IPS-NIHi7 (cell line): ENCODE results near the gene EGFR.
A peak's percentile ranks its signal among the peaks of the same experiment; 100 is the strongest.

Experiments used
- DNase-seq: peaks from one replicate; pipeline ENCODE4 v3.0.0; 2012; ENCODE audit warnings: mixed read lengths; ENCODE audit errors: extremely low spot score

The EGFR gene

GRCh38 chr7:55245271-55245723, 226.5 kb downstream of the EGFR start:
- DNase-seq = no peak

- no peak for DNase-seq
These were observed 227.4 kb downstream of the EGFR start for GRCh38 chr7:55246171-55246570.

DNA sequence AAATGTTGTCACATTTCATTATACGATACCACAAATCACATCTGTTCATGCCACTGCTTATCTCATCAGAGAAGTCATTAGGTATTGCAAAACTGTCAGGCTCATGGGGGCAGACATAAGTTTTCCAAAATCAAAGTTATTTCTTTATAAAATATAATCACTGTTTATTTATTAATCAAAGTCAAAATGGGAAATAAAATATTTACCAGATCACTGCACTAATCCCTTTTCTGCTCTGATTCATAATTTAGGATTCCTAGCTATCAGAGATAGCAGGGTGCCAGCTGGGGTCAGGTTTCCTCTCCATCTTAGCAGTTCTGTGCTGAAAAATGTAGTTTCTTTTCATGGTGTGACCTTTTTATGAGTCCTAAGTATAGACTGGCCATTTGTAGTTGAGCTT, 228.6 kb downstream of the EGFR start:
- no peak for DNase-seq

DNA sequence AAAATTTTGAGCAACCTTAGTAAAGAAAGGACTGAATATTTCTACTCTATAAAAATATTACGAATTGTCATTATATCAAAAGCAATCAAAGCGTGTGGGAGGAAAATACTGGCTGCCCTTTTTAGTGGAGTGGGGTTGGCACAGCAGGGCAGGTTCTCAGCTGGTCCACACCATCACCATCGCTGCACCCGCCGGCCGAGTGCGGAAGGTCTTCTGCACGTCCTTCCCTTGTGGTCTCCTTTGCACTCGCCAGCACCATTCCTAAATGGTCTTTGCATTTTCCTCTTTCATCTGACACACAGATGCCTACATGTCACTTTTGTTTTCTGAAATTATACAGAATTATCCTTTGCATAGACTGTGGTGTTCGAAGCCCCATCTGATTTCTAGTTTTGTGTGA, 229.7 kb downstream of the EGFR start:
- no peak for DNase-seq

GRCh38 chr7:55249332-55249731, 230.5 kb downstream of the EGFR start:
- no peak for DNase-seq

DNA sequence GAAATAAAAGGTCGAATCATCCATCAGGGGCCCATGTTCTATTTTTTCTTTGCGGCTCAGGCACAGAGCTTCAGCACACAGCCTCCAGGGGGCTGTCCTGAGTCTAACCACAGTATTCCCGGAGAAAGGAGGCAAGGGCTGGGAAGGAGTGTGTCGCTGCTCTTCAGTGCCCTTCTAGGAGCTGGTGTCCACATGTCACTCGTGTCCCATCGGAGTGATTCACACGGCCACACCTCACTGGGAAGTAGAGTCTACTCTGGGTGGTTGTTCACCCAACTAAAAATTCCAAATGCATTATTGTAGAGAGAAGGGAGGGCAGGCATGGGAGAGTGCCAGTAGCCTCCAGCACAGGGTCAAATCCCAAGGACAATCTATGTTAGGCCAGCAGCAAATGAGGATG, 231.5 kb downstream of the EGFR start:
- peak; percentile 75 for DNase-seq

DNA sequence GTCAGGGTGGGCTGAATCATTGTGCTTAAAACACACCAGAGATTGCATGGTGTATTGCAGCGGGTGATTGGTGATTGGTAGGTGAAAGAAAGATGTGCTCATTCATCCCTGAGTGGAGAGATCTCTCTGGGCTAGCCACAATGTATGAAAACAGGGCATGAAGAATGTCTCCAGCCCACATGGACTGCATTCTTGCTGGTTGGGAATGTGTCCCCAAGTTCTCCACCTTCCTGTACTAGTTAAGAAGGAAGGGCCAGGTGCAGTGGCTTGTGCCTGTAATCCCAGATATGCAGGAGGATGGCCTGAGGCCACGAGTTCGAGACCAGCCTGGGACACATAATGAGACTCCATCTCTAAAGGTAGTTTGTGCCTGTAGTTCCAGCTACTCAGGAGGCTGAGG, 232.5 kb downstream of the EGFR start:
- DNase-seq = no peak

GRCh38 chr7:55251911-55252310, 233.1 kb downstream of the EGFR start:
- no peak for DNase-seq

DNA sequence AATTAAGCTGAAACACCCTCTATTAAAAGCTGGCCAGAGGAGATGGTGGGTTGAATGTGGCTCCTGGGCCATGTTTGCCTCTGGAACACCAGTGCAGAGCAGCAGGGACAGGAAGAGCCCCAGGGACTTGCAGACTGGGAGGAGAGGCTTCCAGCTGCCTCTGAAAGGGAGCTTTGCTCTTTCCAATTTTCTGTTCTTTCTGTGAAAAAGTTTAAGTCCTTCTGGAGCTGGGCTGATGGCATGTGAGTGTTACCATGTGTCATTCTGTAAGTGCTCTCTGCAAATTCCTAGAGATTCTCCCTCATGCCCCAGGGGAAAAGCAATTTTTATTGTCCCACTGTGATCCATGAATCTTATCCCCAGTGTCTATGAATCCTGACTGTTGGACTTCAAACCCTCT, 233.6 kb downstream of the EGFR start:
- no peak for DNase-seq

GRCh38 chr7:55253188-55253587, 234.4 kb downstream of the EGFR start:
- no peak for DNase-seq

- peak; percentile 38 for DNase-seq
These were observed 235.4 kb downstream of the EGFR start for GRCh38 chr7:55254242-55254595.

- peak; percentile 88 for DNase-seq
These were observed 236.0 kb downstream of the EGFR start for GRCh38 chr7:55254596-55255495.

- peak; percentile 77 for DNase-seq
These were observed 237.0 kb downstream of the EGFR start for GRCh38 chr7:55255496-55256445.

- DNase-seq = no peak
These were observed 239.8 kb downstream of the EGFR start for GRCh38 chr7:55258631-55259030.

GRCh38 chr7:55260171-55260570, 241.4 kb downstream of the EGFR start:
- DNase-seq = no peak

DNA sequence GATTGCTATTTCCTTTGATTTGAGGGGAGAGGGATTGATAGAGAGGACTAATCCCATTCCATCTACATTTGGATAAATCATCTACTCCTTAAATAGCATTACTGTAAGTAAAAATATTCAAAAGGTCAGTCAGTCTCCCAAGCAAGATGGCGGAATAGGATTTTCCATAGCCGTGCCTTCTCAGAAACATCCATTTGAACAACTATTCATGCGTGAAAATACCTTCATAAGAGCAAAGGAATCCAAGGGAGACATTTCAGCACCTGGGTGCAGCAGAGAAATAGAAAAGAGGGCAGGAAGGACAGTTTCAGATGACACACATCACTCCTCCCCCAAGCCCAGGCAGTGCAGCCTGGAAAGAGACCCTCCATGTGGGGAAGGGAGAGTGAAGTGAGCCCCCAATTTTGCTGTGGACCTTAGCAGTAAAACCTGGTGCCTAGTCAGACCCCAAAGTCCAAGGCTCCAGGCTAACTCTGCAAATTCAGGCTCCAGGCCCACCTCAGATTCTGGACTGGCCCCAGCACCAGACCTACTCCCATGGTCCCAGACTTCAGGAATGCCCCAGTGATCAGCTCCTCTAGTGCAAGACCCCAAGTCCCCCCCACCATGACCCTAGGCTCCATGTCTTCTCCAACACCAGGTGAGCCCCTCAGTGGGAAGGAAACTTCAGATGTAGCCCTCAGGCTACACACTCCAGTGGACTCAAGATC, 242.0 kb downstream of the EGFR start:
- DNase-seq = no peak
